GM21717 (cell line): Measurements from ENCODE around the gene RPS19BP1.
"Not testable (repeated sequence)": the region's sequence is repeated elsewhere in the genome, so short reads cannot be mapped to it uniquely, and the experiment has no call there.

Experiments
- ATAC-seq: cut with Tn5 transposase; IDR thresholded peaks from one replicate; pipeline ENCODE4 v1.9.1; 2021; ENCODE audit warnings: mild to moderate bottlenecking, moderate library complexity; ENCODE audit not compliant: unreplicated experiment

RPS19BP1 gene

DNA sequence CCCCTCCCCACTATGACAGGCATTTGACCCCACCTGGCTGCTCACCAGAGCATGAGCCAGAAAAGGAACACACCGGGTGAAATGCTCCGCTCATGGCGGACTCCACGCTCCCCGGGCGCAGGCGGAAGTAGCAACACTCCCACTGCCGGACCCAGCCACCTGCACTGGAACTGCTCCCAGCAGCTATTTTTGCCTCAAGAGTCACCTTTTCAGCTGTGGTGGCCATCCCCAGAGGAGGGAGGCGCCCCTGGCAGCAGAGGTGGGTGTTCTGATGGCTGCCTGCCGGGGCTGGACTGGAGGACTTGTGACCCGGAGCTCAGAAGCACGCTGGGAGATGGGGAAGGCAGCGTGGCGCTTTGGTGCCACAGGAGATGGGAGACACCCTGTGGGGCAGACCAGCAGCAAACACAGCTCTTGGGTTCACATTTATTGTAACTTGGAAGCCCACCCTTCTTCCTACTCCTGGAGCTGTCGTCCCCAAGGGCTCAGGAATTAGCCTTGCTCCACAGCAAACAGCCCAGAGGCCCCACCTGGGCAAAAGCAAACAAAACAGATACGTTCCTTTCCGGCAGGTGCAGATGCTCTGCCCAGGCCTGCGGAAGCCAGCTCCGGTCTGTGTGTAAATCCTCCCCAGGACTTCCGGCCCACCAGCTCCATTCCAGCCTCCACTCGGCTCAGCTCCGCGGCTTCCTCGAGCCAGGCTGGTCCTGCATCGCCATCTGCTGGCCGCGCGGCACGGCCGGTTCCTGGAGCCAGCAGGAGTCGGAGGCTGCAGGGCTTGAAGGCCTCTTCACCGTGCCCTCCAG lies 3.7 kb downstream of the RPS19BP1 start:
- no peak for ATAC-seq

- no peak for ATAC-seq
Observed at GRCh38 chr22:39528080-39528661, 4.4 kb downstream of the RPS19BP1 start.

GRCh38 chr22:39527481-39527961 lies 5.0 kb downstream of the RPS19BP1 start:
- ATAC-seq = no peak

- ATAC-seq = no peak
Observed at GRCh38 chr22:39526736-39527171, 5.8 kb downstream of the RPS19BP1 start.

DNA sequence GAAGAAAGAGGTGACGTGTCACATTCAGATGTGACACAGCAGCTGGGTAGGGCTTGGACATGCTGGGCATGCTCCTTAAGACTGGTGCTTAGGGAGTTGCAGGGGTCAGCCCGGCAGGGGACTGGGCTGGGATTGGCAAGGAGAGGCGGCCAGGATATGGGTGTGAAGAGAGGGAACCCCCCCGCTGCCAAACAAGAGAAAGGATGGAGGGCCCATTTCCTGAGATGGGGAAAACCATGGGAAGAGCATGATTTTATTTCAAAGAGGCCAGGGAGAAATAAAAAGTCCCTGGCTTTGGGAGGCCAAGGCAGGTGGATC lies 6.9 kb downstream of the RPS19BP1 start:
- ATAC-seq = no peak

GRCh38 chr22:39524753-39525657 lies 7.5 kb downstream of the RPS19BP1 start:
- ATAC-seq = no peak

GRCh38 chr22:39524089-39524752 lies 8.3 kb downstream of the RPS19BP1 start:
- no peak for ATAC-seq

GRCh38 chr22:39522567-39523300 lies 9.8 kb downstream of the RPS19BP1 start:
- ATAC-seq = no peak

DNA sequence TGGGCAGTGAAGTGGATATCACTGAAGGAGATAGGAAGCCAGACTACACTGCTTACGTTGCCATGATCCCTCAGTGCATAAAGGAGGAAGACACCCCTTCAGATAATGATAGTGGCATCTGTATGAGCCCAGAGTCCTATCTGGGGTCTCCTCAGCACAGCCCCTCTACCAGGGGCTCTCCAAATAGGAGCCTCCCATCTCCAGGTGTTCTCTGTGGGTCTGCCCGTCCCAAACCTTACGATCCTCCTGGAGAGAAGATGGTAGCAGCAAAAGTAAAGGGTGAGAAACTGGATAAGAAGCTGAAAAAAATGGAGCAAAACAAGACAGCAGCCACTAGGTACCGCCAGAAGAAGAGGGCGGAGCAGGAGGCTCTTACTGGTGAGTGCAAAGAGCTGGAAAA lies 10.5 kb downstream of the RPS19BP1 start:
- not testable (repeated sequence) for ATAC-seq

DNA sequence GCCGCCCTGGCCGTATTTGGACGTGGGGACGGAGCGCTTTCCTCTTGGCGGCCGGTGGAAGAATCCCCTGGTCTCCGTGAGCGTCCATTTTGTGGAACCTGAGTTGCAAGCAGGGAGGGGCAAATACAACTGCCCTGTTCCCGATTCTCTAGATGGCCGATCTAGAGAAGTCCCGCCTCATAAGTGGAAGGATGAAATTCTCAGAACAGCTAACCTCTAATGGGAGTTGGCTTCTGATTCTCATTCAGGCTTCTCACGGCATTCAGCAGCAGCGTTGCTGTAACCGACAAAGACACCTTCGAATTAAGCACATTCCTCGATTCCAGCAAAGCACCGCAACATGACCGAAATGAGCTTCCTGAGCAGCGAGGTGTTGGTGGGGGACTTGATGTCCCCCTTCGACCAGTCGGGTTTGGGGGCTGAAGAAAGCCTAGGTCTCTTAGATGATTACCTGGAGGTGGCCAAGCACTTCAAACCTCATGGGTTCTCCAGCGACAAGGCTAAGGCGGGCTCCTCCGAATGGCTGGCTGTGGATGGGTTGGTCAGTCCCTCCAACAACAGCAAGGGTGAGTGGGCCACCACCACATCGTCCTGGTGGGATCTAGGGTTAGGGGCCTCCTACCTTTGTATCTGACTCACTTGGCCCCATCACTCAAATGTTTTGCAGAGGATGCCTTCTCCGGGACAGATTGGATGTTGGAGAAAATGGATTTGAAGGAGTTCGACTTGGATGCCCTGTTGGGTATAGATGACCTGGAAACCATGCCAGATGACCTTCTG lies 11.3 kb downstream of the RPS19BP1 start:
- ATAC-seq = not testable (repeated sequence)

GRCh38 chr22:39520226-39521105 lies 12.1 kb downstream of the RPS19BP1 start, which contains the start of gene ATF4:
Gene ATF4, plus strand, starts transcription at chr22:39520562. Its CDS starts 884 bp downstream, at chr22:39521446.
- peak; percentile 27 for ATAC-seq

DNA sequence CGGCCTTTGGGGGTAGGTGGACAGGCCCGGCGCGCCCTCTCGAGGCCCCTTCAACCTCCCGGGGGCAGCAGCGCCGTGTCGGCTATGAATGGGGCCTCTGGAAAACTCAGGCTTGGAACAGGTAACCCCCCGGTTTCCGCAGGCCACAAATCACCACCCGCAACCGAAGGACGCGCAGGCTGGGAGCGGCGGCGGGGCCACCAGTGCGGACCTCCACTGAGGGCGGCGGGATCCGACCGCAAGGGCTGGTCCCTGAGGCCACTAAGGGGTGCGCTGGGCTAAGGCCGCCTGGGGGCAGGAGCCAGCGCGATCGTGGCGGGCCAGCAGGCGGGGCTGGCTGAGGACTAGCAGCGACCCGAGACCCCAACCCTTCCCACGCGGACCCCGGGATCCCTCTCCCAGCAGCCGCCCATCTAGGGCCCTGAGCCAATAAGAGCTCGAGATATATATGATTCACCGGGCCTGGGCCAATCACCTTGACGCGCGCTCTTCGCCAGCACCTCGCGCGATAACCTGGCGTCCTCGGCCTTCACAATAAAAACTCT lies 12.8 kb downstream of the RPS19BP1 start:
- ATAC-seq = peak; percentile 61

GRCh38 chr22:39518996-39519680 lies 13.4 kb downstream of the RPS19BP1 start:
- peak; percentile 7 for ATAC-seq

DNA sequence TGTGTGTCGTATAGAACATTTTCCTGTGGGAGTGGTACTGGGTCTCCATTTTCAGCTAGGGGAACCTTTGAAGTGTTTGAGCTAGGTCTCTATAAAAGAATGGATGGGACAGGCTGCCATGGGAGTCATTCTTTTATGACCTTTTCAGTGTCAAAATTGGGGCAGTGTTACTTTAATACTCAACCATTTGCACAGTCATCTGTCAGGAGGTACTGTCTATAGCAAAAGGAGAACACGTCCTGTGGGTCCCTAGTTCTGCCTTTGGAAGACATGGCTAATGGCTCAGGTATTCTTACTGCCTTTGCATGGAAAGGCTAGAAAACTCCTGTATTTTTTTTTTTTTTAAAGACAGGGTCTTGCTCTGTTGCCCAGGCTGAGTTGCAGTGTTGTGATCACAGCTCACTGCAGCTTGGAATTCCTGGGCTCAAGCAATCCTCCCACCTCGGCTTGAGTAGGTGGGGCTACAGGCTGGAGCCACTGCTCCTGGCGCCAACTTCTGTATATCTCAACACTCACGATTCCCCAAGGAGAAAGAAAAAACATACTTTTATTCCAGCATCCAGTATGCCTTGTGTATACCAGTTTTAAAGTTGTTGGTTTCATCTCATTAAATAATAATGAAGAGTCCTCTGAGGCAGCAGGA lies 14.3 kb downstream of the RPS19BP1 start:
- no peak for ATAC-seq

- no peak for ATAC-seq
Observed at GRCh38 chr22:39517470-39517869, 15.1 kb downstream of the RPS19BP1 start.

DNA sequence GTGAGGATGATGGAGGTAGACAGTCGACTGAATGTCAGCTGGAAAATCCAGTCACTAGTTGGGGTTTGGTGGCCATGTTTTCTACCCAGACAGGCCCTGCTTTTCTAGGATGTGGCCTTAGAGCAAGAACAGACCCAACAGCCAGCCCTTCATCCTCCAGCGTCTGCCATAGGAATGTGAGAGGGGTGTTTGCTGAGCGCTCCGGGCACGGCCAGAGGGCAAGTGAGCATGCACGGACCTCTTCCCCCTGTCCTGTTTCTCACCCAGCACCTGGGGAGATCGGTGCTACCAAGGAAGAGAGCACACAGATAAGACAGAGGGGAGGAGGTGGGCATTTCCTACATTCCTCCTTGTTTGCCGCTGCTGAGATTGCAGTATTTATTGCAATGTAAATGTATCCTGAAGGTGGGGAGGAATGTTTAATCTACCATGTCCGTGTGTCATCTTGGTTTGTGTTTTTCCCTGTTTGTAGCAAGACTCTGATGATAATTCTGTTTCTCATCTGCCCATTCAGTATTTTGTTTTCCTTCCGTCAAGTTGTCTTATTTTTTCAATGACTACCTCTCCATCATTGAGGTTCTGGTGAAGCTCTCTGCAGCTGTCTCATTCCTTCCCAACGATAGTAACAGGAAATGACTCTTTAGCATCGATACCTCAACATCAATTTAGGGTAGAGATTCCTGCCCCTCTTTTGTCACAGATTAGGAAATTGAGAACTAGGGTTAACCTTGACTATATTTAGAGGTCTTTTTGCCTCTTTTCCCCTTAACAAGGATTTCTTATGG lies 17.1 kb downstream of the RPS19BP1 start:
- no peak for ATAC-seq
